HEK293T (cell line): Measurements from ENCODE around the gene DCAF17.

Experiments
- BHLHE40 ChIP-seq: fragments of 450-650 bp; IDR thresholded peaks from 2 replicates; pipeline ENCODE4 v1.6.1; 2016; ENCODE audit warnings: mild to moderate bottlenecking, moderate library complexity, borderline replicate concordance
- CTBP1 ChIP-seq: fragments of 450-650 bp; IDR thresholded peaks from 2 replicates; pipeline ENCODE4 v1.6.1; 2016; ENCODE audit warnings: borderline replicate concordance
- ELF4 ChIP-seq: fragments of 450-650 bp; IDR thresholded peaks from 2 replicates; pipeline ENCODE4 v1.6.1; 2017; ENCODE audit warnings: antibody characterized with exemption
- FOXA1 ChIP-seq: fragments of 450-650 bp; IDR thresholded peaks from 2 replicates; pipeline ENCODE4 v1.6.1; 2016; ENCODE audit warnings: mild to moderate bottlenecking
- FOXM1 ChIP-seq: fragments of 450-650 bp; IDR thresholded peaks from 2 replicates; pipeline ENCODE4 v1.6.1; 2017; ENCODE audit warnings: mild to moderate bottlenecking, borderline replicate concordance
- SP1 ChIP-seq: fragments of 450-650 bp; IDR thresholded peaks from 2 replicates; pipeline ENCODE4 v1.6.1; 2017
- SUZ12 ChIP-seq: fragments of 450-650 bp; IDR thresholded peaks from 2 replicates; pipeline ENCODE4 v1.6.1; 2016; ENCODE audit warnings: mild to moderate bottlenecking
- TARDBP ChIP-seq: fragments of 450-650 bp; IDR thresholded peaks from 2 replicates; pipeline ENCODE4 v1.6.1; 2016

DNA sequence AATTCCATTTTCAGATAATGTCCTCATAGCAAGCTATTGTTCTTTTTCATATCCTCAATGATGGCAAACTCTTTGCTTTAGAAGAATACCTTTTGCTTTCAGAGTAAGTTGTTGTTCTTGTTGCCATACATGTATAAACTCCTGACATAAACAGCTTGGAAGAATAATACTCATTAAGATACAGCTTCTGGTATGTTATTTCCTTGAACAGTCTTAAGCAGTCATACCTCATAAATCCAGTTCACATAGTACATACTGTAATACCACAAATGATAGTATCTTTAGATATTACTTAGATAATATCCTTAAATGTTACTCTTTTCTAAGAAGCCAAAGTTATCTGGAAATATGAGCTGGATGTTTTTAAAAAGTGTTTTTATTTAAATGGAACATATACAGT, 23.4 kb upstream of the DCAF17 start:
- no peak for TF ChIP-seq SP1
- TF ChIP-seq FOXA1: no peak
- TF ChIP-seq BHLHE40: no peak
- TF ChIP-seq CTBP1: no peak
- TF ChIP-seq SUZ12: no peak
- no peak for TF ChIP-seq TARDBP
- no peak for TF ChIP-seq FOXM1
- TF ChIP-seq ELF4: no peak
